NCI-H2107 (cell line): ENCODE data around the gene GALNT16.
A peak's percentile ranks its signal among the peaks of the same experiment; 100 is the strongest.
"Not testable (repeated sequence)": the region's sequence is repeated elsewhere in the genome, so short reads cannot be mapped to it uniquely, and the experiment has no call there.

Source experiments
- DNase-seq: peaks from one replicate; lab custom pipeline; 2025; lab: John Stamatoyannopoulos, UW

Gene GALNT16

DNA sequence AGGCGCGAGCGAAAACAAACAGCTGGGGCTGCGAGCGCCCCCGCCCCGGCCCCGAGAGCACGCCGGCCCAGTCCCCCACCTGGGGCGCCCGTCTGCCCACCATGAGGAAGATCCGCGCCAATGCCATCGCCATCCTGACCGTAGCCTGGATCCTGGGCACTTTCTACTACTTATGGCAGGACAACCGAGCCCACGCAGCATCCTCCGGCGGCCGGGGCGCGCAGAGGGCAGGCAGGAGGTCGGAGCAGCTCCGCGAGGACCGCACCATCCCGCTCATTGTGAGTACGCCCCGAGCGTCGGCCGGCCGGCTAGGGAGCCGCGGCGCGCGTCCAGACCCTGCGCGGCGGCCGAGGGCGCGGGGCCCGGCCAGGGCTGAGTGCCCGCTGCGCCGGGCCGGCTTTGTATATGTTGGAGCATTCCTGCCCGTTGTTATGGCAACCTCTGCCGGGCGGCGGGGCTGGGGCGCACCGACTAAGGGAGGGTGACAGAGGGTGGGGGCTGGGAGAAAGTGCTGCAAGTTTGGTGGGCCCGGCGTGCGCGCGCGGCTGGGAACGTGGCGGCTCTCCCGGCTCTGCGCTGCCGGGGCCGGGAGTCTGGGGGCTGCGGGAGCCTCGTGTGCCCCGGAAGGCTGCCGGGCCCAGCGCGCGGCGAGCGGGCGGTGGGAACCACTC, 367 bp downstream of the GALNT16 start:
- DNase-seq: no peak

DNA sequence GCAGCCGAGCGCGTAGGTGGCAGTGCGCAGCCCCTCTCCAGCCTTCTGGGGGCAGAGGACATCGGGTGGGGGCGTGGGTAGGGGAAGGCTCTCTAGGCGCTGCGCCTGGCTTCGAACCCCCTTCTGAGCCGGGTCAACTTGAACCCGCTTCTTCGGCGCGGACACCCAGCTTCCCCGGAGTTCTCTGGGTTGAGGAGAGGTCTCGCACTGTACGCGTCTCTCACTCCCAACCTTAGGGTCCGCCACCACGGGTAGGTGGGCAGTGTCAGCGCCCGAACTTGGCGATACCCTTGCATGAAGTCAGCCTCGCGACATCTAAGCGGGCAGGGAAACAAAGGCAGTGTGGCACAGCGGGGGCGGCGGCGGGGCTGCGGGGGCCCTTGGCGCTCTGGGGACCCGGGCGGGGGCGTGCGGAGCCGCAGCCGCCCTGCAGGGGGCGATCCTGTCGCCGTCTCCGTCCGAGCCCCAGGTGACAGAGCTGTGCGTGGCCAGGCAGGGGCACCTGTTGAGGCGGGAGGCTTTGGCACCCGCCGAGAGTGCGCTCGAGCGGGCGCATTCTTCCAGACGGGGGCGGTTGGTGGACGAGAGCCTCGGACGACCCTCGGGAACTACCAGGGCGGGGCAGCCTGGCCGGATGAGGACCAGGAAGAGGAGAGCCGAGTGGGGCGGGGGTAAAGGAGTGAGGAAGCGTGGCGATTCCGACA, 1.1 kb downstream of the GALNT16 start:
- no peak for DNase-seq

DNA sequence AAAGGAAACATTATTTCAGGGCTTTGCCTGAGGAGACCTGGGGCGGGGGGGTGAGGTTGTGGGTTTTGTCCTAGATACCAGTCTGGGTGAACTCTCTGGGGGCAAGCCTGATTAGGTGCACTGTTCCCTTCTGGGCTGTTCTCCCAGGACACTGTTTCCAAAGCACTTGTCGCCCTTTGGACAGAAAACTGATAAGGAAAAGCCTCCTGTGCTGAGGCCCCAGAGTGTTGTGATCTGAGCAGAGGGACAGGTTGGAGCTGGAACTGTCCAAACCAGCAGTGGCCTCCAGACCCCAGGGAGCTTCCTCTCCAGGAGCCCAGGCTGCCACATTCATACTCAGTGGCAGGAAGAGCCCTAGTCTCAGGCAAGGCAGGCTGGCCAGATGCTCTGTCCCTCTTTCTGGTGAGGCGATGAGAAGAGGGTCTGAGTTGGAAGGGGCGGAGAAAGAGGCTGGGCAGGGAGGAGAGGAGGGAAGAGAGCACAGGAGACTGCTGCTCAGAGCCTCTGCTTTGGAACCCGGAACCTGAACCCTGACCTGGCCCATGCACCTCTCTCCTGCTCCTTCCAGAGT, 1.9 kb downstream of the GALNT16 start:
- no peak for DNase-seq

DNA sequence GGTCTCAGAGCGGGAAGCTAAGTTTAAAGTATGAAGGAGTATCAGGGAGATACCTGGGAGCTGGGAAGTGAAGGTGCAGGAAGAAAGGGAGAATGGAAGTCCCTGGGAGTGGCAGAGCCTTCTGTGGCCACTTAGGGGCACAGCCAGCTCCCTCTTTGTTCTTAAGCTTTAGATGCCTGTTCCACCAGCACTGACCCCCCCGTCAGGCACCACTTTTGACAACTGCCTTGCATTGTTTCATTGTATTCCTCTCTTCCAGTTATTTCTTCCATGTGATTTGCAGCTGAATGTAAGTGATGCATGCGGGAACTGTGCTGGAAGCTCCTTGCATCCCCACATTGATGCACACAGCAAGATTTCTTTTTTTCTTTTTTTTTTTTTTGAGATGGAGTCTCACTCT, 2.6 kb downstream of the GALNT16 start:
- DNase-seq: no peak

DNA sequence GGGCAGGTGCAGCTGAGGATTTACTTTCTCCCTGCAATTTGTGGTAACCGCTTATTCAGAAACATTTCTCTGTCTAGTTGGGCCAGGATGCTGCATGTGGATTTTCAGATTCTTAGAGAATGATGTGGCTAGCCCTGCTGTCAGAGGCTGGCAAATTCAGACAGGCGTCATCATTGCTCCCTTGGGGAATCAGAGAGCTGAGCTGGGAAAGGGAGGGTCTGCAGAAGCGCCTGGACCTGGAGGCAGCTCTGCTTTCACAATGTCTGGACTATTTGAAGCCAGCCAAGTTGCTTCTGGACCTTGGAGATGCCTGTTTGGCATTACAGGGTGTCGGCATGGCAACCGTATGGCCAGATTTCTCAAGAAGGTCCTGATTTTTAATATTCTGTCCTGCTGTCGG, 3.4 kb downstream of the GALNT16 start:
- DNase-seq: peak; percentile 81

DNA sequence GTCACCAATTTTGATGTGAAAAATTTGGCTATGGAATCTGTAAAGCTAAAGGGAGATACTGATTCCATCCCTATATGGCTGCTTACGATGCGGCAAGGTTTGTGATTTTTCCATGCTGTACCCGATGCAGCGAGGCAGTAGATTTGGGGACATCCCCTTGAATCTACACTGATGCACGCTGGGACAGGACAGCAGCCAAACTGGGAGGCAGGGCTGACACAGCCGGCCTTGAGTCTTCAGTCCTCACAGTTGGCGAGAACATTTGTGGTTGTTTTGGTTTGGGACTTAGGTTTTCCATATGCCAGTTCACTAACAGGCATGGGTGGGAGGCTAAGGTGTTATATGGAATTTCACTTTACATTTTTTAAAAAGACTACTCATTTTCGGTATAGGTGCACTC, 3.8 kb downstream of the GALNT16 start:
- DNase-seq: no peak

DNA sequence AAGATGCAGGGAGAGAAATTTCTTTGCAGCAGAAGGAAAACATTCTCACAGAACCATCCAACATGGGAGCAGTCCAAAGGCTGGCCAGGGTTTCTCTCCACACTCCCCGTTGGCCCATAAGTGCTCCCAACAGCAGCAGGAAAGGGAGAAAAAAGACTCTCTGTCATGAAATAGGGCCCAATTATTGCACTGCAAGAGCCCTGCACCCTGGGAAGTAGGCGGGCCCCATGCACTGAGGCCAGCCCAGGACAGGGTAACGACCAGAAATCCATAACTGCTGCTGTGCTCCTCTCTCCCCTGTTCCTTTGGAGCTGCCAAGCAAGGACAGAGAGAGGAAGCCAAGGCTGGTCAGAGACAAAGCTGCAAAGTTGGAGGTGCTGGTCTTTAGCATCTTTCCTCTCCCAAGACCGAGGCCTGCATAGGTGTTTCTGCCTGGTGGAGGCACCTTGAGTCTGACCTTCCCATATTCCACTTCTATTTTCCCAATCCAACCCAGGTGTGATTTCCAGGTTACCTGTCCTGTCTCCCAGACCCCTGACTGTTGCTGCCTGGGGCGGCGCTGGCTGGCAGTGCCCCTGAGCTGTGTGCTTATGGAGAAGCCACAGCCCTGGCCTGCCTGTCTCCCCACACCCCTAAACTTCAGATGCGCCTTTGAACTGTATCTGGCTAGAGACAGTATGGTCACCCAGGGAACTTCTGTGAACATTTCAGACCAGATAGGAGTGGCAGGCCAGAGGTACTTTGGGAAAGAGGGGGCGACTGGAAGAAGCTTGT, 6.8 kb downstream of the GALNT16 start:
- DNase-seq: no peak

GRCh38 chr14:69267492-69267891, 7.5 kb downstream of the GALNT16 start:
- no peak for DNase-seq

DNA sequence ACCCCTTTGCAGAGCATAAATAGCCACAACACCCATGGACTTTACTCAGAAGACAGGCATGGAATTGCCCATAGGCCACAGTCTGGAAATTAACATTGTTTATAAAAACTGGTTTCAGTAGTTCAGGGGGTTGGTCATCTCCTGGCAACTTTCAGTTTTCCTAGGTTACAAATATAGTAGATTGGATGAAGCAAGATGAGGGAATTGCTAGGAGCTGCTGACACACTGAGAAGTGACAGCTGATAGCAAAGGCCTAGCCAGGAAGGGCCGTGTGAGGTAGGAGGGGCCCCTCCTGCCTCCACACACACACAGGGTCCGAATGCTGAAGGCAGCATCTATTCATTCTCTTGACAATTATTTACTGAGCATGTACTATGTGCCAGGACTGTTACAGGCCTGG, 8.3 kb downstream of the GALNT16 start:
- no peak for DNase-seq

DNA sequence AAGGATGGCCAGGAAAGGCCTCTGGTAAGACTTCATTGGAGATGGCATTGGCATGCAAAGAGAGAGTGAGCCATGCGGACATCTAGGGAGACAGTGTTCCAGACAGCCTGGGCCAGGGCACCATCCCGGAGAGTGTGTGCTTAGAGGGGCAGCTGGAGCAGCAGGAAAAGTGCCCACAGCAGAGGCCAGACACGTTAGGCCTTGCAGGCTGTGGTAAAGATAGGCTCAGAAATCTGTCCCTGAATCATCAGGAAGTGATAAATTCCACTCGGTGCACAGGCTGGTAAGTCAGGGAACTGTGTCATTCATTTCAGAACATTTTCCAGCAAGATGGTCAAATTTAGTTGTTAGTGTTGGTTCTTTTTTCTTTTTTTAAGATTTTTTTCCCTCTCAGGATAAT, 8.8 kb downstream of the GALNT16 start:
- DNase-seq: no peak

DNA sequence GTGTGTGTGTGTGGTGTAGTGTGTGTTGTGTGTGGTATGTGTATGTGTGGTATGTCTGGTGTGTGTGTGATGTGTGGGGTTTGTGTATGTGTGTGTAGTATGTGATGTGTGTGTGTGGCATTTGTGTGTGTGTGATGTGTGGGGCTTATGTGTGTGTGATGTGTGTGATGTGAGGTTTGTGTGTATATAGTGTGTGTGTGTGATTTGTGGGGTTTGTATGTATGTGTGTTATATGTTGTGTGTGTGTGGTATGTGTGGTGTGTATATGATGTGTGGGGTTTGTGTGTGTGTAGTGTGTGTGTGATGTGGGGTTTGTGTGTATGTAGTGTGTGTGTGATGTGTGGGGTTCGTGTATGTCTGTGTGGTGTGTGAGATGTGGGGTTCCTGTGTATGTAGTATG, 9.4 kb downstream of the GALNT16 start:
- no peak for DNase-seq

DNA sequence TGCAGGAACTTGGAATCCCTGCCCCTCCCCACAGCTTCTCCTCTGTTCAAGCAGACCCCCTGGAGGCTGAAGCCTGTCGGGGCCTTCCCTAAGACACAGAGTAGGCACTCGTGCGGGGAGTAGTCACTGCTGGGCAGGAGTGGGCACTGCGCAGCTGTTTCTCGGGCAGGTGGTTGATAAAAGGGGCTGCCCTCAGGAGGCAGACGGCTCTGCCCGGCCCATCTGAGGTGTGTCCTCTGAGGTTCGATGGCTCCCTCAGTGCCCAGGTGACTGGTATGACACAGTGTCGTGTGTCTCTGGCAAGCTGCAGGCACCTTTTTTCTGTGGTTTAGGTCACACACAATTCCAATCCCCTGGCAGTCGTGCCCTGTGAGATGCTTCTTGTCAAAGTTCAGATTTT, 10.1 kb downstream of the GALNT16 start:
- DNase-seq: no peak

- DNase-seq: no peak
Observed at GRCh38 chr14:69270795-69271708, 11.1 kb downstream of the GALNT16 start.

DNA sequence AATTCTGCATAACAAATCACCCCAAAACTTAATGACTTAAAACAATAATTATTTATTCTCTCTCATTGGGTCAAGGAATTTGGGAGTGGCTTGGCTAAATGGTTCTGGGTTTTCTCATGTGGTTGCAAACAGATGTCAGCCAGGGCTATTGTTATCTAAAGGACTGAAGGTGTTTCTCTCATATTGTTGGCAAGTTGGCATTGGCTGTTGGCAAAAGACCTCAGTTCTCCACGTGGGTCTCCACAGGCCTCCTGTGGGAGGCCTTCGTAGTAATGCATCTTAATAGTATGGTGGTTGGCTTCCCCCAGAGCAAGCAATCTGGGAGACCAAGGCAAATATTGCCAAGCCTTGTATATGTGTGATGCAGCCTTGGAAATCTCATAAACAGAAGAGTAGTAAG, 14.4 kb downstream of the GALNT16 start:
- no peak for DNase-seq

GRCh38 chr14:69275331-69275730, 15.4 kb downstream of the GALNT16 start:
- no peak for DNase-seq

DNA sequence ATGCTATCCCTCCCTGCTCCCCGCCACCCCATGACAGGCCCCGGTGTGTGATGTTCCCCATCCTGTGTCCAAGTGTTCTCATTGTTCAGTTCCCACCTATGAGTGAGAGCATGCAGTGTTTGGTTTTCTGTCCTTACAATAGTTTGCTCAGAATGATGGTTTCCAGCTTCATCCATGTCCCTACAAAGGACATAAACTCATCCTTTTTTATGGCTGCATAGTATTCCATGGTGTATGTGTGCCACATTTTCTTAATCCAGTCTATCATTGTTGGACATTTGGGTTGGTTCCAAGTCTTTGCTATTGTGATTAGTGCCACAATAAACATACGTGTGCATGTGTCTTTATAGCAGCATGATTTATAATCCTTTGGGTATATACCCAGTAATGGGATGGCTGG, 17.4 kb downstream of the GALNT16 start:
- not testable (repeated sequence) for DNase-seq

DNA sequence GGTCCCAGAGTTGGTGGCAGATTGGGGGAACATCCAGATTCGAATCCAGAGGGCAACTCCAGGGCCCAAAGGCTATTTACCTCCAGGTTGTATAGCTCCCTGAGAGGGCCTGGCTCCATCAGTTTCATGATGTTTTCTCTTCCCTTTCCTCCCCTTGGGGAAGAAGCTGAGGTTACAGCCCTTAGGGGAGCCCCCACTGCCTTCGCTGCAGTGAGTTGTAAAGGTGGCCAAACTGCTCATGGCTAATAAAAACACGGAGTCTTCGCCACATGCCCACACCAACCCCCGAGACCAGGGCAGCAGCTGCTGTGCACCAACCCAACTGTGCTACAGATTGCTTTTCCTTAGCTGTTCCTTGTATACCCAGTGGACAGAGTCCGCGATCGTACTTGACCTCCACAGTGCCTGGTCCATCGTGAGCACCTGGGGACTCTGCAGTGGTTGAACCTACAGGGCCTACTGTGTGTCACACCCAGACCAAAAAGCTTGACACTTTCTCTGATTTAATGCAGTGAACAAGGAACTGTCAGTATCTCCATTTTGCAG, 20.9 kb downstream of the GALNT16 start:
- DNase-seq: no peak

- peak; percentile 96 for DNase-seq
Observed at GRCh38 chr14:69281450-69282169, 21.7 kb downstream of the GALNT16 start.

GRCh38 chr14:69282448-69282847, 22.5 kb downstream of the GALNT16 start:
- DNase-seq: no peak

DNA sequence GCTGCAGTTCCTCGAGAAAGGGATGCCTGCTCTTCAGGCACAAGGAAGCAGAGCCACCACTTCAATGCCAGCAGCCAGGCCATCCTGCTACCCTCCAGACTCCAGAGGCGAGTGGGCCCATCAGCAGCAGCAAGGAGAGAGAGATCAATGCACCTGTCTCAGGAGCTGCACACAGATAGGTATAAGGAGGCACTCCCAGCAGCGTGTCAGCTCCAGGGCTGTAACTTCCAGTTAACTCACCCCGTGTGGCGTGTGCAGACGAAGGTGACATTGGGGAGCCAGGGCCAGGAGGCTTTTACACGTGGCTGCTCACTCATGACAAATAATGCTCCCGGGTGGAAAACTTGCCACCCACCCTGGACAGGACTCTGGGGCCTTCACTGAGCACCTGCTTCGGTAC, 24.2 kb downstream of the GALNT16 start:
- DNase-seq: no peak
